Measurements from ENCODE around the gene KRT33B. TPM values are rescaled to one million over a fixed set of nuclear protein-coding genes. Genes with fewer than 3 reads are reported as not detected.
A peak's percentile ranks its signal among the peaks of the same experiment; 100 is the strongest.

KRT33B gene
- total and polyA plus RNA-seq, 11 donors = not detected

- H3K9me3 ChIP-seq = no peaks in the 10 kb centered on the region
- intact Hi-C loops (cut with DNase I) = no loop called here
- H3K36me3 ChIP-seq = no peaks in the 10 kb centered on the region
- no peak overlapping the region for H3K4me3 ChIP-seq
- DNase-seq (no peak), ATAC-seq (no peak)
- peaks cover 0 to 3% (median 0%) of the 10 kb centered on the region in 12 donors for H3K4me1 ChIP-seq
- H3K27ac ChIP-seq = no peak overlapping the region
- peaks cover 0 to 15% (median 0%) of the 10 kb centered on the region in 9 donors for H3K27me3 ChIP-seq
- TF ChIP-seq, protein P1, sequence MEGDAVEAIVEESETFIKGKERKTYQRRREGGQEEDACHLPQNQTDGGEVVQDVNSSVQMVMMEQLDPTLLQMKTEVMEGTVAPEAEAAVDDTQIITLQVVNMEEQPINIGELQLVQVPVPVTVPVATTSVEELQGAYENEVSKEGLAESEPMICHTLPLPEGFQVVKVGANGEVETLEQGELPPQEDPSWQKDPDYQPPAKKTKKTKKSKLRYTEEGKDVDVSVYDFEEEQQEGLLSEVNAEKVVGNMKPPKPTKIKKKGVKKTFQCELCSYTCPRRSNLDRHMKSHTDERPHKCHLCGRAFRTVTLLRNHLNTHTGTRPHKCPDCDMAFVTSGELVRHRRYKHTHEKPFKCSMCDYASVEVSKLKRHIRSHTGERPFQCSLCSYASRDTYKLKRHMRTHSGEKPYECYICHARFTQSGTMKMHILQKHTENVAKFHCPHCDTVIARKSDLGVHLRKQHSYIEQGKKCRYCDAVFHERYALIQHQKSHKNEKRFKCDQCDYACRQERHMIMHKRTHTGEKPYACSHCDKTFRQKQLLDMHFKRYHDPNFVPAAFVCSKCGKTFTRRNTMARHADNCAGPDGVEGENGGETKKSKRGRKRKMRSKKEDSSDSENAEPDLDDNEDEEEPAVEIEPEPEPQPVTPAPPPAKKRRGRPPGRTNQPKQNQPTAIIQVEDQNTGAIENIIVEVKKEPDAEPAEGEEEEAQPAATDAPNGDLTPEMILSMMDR (IDR thresholded peaks at IDR 0.05) = no peak
- TF ChIP-seq POLR2A (IDR thresholded peaks at IDR 0.05) = no peak
- WGBS, 4 donors = 66 to 94% (median 75%) methylated on average over 1 to 2 of the region's 2 CpGs
Observed at GRCh38 chr17:41332239-41332638, 37.4 kb downstream of the KRT33B start.

DNA sequence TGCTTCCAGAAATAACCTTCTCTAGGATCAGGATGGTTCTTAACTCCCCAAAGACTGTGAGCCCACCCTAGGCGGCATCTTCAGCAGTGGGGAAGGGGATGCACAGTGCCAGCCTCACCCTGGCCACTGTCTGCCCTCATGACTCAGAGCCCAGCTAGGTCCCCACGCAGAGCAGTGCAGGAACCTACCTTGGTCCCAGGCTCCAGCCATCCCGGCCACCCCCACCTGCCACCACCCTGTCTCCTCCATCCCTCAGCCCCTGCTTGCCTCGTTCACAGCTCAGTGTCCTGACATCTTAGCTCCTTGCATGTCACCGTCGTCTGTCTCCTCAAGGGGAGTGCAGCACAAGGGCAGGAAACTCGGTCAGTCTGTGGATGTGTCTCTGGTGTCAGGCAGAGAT is 38.0 kb downstream of the KRT33B start:
- Histone ChIP-seq H3K4me3 (no peak overlapping the region), H3K36me3 (no peaks in the 10 kb centered on the region), H3K9me3 (no peaks in the 10 kb centered on the region), H3K27me3 (peaks cover 0 to 15% (median 0%) of the 10 kb centered on the region in 9 donors), H3K4me1 (peaks cover 0 to 3% (median 0%) of the 10 kb centered on the region in 12 donors), H3K27ac (no peak overlapping the region)
- no peak for DNase-seq
- ATAC-seq = no peak
- TF ChIP-seq, protein P1 (IDR thresholded peaks at IDR 0.05) = no peak
- no peak for TF ChIP-seq POLR2A (IDR thresholded peaks at IDR 0.05)
- intact Hi-C loops (cut with DNase I) = no loop called here
- WGBS, 4 donors = 53 to 64% (median 61%) methylated on average over 6 to 7 of the region's 7 CpGs

- H3K27me3 ChIP-seq = peaks cover 0 to 10% (median 0%) of the 10 kb centered on the region in 9 donors
- H3K36me3 ChIP-seq = no peaks in the 10 kb centered on the region
- H3K4me3 ChIP-seq = no peak overlapping the region
- ATAC-seq (peak in 3 of 4 donors; percentile 29 to 58 (median 52)), DNase-seq (peak in 1 of 5 donors; percentile 44)
- WGBS, 4 donors = 48 to 54% (median 49%) methylated on average over 12 to 13 of the region's 13 CpGs
- H3K27ac ChIP-seq = no peak overlapping the region
- peaks cover 0 to under 1% (median 0%) of the 10 kb centered on the region in 12 donors for H3K4me1 ChIP-seq
- intact Hi-C loops (cut with DNase I) = loop anchor here in 7 of 10 donors (2.0 to 10.0 kb wide), 7 partner anchors 65 to 525 kb away; partner anchors contain the start of gene KRTAP9-6 (in 1 of the 7)
- no peaks in the 10 kb centered on the region for H3K9me3 ChIP-seq
- TF ChIP-seq, protein P1 (IDR thresholded peaks at IDR 0.05) = peak; percentile 26 to 60 (median 44)
- TF ChIP-seq POLR2A (IDR thresholded peaks at IDR 0.05) = no peak
Observed at GRCh38 chr17:41329279-41329948, 40.2 kb downstream of the KRT33B start.

- H3K4me3 ChIP-seq = no peak overlapping the region
- ATAC-seq (no peak), DNase-seq (no peak)
- intact Hi-C loops (cut with DNase I) = loop anchor here in 7 of 10 donors (2.0 to 10.0 kb wide), 7 partner anchors 63 to 523 kb away; partner anchors contain the start of gene KRTAP9-6 (in 1 of the 7)
- H3K27ac ChIP-seq = no peak overlapping the region
- TF ChIP-seq, protein P1 (IDR thresholded peaks at IDR 0.05) = no peak
- TF ChIP-seq POLR2A (IDR thresholded peaks at IDR 0.05) = no peak
- no peaks in the 10 kb centered on the region for H3K36me3 ChIP-seq
- no peaks in the 10 kb centered on the region for H3K9me3 ChIP-seq
- peaks cover 0 to 10% (median 0%) of the 10 kb centered on the region in 9 donors for H3K27me3 ChIP-seq
- 77 to 85% (median 83%) methylated on average over 6 to 7 of the region's 7 CpGs for WGBS, 4 donors
- no peaks in the 10 kb centered on the region for H3K4me1 ChIP-seq
Observed at GRCh38 chr17:41328207-41328606, 41.4 kb downstream of the KRT33B start.

Data from heart left ventricle (tissue), 16 donors.